WTC11 (cell line): ENCODE results near the gene SLIT3. TPM values are rescaled to one million over a fixed set of nuclear protein-coding genes. Genes with fewer than 3 reads are reported as not detected.

Source experiments
- ATAC-seq: fragments of 200-7000 bp; cut with Tn5 transposase; 2 replicates; pipeline ENCODE4 v1.10.0; 2021; ENCODE audit warnings: mild to moderate bottlenecking, moderate library complexity
- CTCF ChIA-PET: fragments of 300-600 bp; sonication (Branson Sonifier 250); formaldehyde crosslinking; loops from one replicate; lab custom pipeline; 2021; ENCODE audit warnings: antibody characterized with exemption; lab: Charles Lee
- POLR2A ChIA-PET: fragments of 350-600 bp; sonication (Branson Sonifier 250); formaldehyde crosslinking; loops from one replicate; lab custom pipeline; 2021; ENCODE audit warnings: antibody characterized with exemption; lab: Charles Lee
- DNase-seq: peaks from one replicate; pipeline ENCODE4 v3.0.0; 2021; ENCODE audit warnings: low spot score
- H3K27ac Mint-ChIP-seq: 2 replicates; pipeline ENCODE4 v1.8.0; 2021; ENCODE audit warnings: mixed read lengths
- H3K27me3 Mint-ChIP-seq: 2 replicates; pipeline ENCODE4 v1.8.0; 2021; ENCODE audit warnings: low read depth, mild to moderate bottlenecking, moderate library complexity, mixed read lengths
- H3K36me3 Mint-ChIP-seq: 2 replicates; pipeline ENCODE4 v1.8.0; 2021; ENCODE audit warnings: mixed read lengths
- H3K4me1 Mint-ChIP-seq: 2 replicates; pipeline ENCODE4 v1.8.0; 2022; ENCODE audit warnings: mixed read lengths
- H3K4me3 Mint-ChIP-seq: 2 replicates; pipeline ENCODE4 v1.8.0; 2021; ENCODE audit warnings: mild to moderate bottlenecking, moderate library complexity, mixed read lengths
- H3K9me3 Mint-ChIP-seq: 2 replicates; pipeline ENCODE4 v1.8.0; 2021; ENCODE audit warnings: mixed read lengths
- AFF4 ChIP-seq: sonication (generic); formaldehyde crosslinking; IDR thresholded peaks from 2 replicates; pipeline ENCODE4 v1.8.1; 2023; ENCODE audit warnings: mild to moderate bottlenecking, missing genetic modification reagents, borderline replicate concordance
- ATF1 ChIP-seq: sonication (generic); formaldehyde crosslinking; IDR thresholded peaks from 2 replicates; pipeline ENCODE4 v1.8.1; 2023; ENCODE audit warnings: mild to moderate bottlenecking, moderate library complexity, missing genetic modification reagents
- E2F1 ChIP-seq: sonication (generic); formaldehyde crosslinking; IDR thresholded peaks from 2 replicates; pipeline ENCODE4 v1.8.0; 2022; ENCODE audit warnings: mild to moderate bottlenecking, missing genetic modification reagents
- E2F4 ChIP-seq: sonication (generic); formaldehyde crosslinking; IDR thresholded peaks from 2 replicates; pipeline ENCODE4 v1.8.1; 2022; ENCODE audit warnings: low read depth, mild to moderate bottlenecking, moderate library complexity, missing genetic modification reagents, borderline replicate concordance
- EMX1 ChIP-seq: fragments of 250-450 bp; sonication (Bioruptor Pico); IDR thresholded peaks from 2 replicates; pipeline ENCODE4 v1.8.0; 2021; ENCODE audit warnings: mild to moderate bottlenecking
- FOXK1 ChIP-seq: sonication (generic); formaldehyde crosslinking; IDR thresholded peaks from 2 replicates; pipeline ENCODE4 v1.8.0; 2022; ENCODE audit warnings: mild to moderate bottlenecking, moderate library complexity, missing genetic modification reagents
- JAZF1 ChIP-seq: fragments of 250-450 bp; sonication (Bioruptor Pico); IDR thresholded peaks from 2 replicates; pipeline ENCODE4 v1.9.0; 2021; ENCODE audit warnings: moderate library complexity, mild to moderate bottlenecking, inconsistent platforms
- OVOL2 ChIP-seq: fragments of 250-450 bp; sonication (Bioruptor Pico); IDR thresholded peaks from 2 replicates; pipeline ENCODE4 v1.9.0; 2021; ENCODE audit warnings: mild to moderate bottlenecking, borderline replicate concordance
- STAT6 ChIP-seq: sonication (generic); formaldehyde crosslinking; conservative IDR thresholded peaks from 2 replicates; pipeline ENCODE4 v1.8.1; 2023; ENCODE audit warnings: mild to moderate bottlenecking, low read depth, missing genetic modification reagents, moderate library complexity
- ZMAT4 ChIP-seq: fragments of 250-450 bp; sonication (Bioruptor Pico); IDR thresholded peaks from 2 replicates; pipeline ENCODE4 v1.9.0; 2021; ENCODE audit warnings: mild to moderate bottlenecking
- ZNF121 ChIP-seq: sonication (generic); formaldehyde crosslinking; IDR thresholded peaks from 2 replicates; pipeline ENCODE4 v1.8.0; 2023; ENCODE audit warnings: missing genetic modification reagents
- ZNF281 ChIP-seq: sonication (generic); formaldehyde crosslinking; IDR thresholded peaks from 2 replicates; pipeline ENCODE4 v1.8.0; 2023; ENCODE audit warnings: mild to moderate bottlenecking, missing genetic modification reagents
- ZNF423 ChIP-seq: fragments of 250-450 bp; sonication (Bioruptor Pico); IDR thresholded peaks from 2 replicates; pipeline ENCODE4 v2.1.2; 2022; ENCODE audit warnings: mild to moderate bottlenecking, moderate library complexity
- total RNA-seq: library from RNA; stranded (reverse); gene quantifications from 3 replicates; pipeline ENCODE4 v1.2.3, GENCODE V29; 2021

SLIT3 gene
- total RNA-seq, 1 experiment from 2014 or later = 1.9 TPM

- TF ChIP-seq AFF4 (CRISPR knock-in tag) (no peak), E2F1 (CRISPR knock-in tag) (no peak), EMX1 (CRISPR knock-in tag) (no peak), ZNF121 (CRISPR knock-in tag) (no peak)
- TF ChIP-seq, all 79 proteins: peak for 0
These were observed 524.9 kb downstream of the SLIT3 start (continued) for GRCh38 chr5:168776070-168776469.

- H3K36me3 Mint-ChIP-seq = peaks cover under 1% of the 10 kb centered on the region
- no peak for ATAC-seq
These were observed 527.7 kb downstream of the SLIT3 start for GRCh38 chr5:168773226-168773625.

GRCh38 chr5:168772316-168772961 lies 528.5 kb downstream of the SLIT3 start:
- Mint-ChIP-seq H3K27me3 (peaks cover 3% of the 10 kb centered on the region; the same call in 1 of the 2 replicates), H3K4me3 (no peak overlapping the region), H3K4me1 (no peaks in the 10 kb centered on the region), H3K9me3 (peaks cover 13% of the 10 kb centered on the region), H3K36me3 (peaks cover 6% of the 10 kb centered on the region), H3K27ac (no peak overlapping the region)
- CTCF ChIA-PET = interaction anchor here (0.9 to 2.0 kb wide), 9 partner anchors 8 to 174 kb away, joined by 3 to 8 read pairs (median 3); no protein-coding TSS in a partner anchor
- POLR2A ChIA-PET = no interaction called here
- ATAC-seq = peak; percentile 35; the same call in 1 of the 2 replicates
- no peak for DNase-seq
- TF ChIP-seq STAT6 = no peak
- no peak for TF ChIP-seq FOXK1
- TF ChIP-seq ZNF423 = no peak
- no peak for TF ChIP-seq OVOL2
- no peak for TF ChIP-seq AFF4 (CRISPR knock-in tag)
- no peak for TF ChIP-seq ZNF281 (CRISPR knock-in tag)

More at GRCh38 chr5:168773226-168773625, 527.7 kb downstream of the SLIT3 start:
- Mint-ChIP-seq H3K4me1 (no peaks in the 10 kb centered on the region), H3K27me3 (peaks cover 3% of the 10 kb centered on the region; the same call in 1 of the 2 replicates)
- CTCF ChIA-PET = no interaction called here
- no peak for TF ChIP-seq ATF1 (CRISPR knock-in tag)
- TF ChIP-seq ZMAT4 (CRISPR knock-in tag) = no peak
- TF ChIP-seq E2F4 (CRISPR knock-in tag) = no peak
- no peak for TF ChIP-seq FOXK1
- no peak for TF ChIP-seq JAZF1 (CRISPR knock-in tag)
- TF ChIP-seq, all 79 proteins: peak for 0
- H3K9me3 Mint-ChIP-seq = peaks cover 7% of the 10 kb centered on the region
- POLR2A ChIA-PET = no interaction called here
- DNase-seq = no peak
- H3K27ac Mint-ChIP-seq = no peak overlapping the region
- no peak overlapping the region for H3K4me3 Mint-ChIP-seq
